Measurements from ENCODE around the gene UGP2.

Gene UGP2

GRCh38 chr2:63820969-63821368, 20.7 kb upstream of the UGP2 start:
- no peak for DNase-seq
- TF ChIP-seq POLR2A (IDR thresholded peaks at IDR 0.05; ENCODE audit: low read length) (no peak), GATA1 (IDR thresholded peaks at IDR 0.05; ENCODE audit: low read depth, low read length) (no peak)

- no peak for DNase-seq
- TF ChIP-seq POLR2A (IDR thresholded peaks at IDR 0.05; ENCODE audit: low read length) (no peak), GATA1 (IDR thresholded peaks at IDR 0.05; ENCODE audit: low read depth, low read length) (no peak)
These were observed 20.3 kb upstream of the UGP2 start for GRCh38 chr2:63821396-63821795.

- TF ChIP-seq POLR2A (IDR thresholded peaks at IDR 0.05; ENCODE audit: low read length) (no peak), GATA1 (IDR thresholded peaks at IDR 0.05; ENCODE audit: low read depth, low read length) (no peak)
- DNase-seq, result no peak
These were observed 19.2 kb upstream of the UGP2 start for GRCh38 chr2:63822478-63822877.

- DNase-seq, result peak; percentile 14 to 34
- no peak for TF ChIP-seq GATA1 (IDR thresholded peaks at IDR 0.05; ENCODE audit: low read depth, low read length)
- no peak for TF ChIP-seq POLR2A (IDR thresholded peaks at IDR 0.05; ENCODE audit: low read length)
These were observed 13.9 kb upstream of the UGP2 start for GRCh38 chr2:63827749-63828148.

- no peak for TF ChIP-seq POLR2A (IDR thresholded peaks at IDR 0.05; ENCODE audit: low read length)
- no peak for TF ChIP-seq GATA1 (IDR thresholded peaks at IDR 0.05; ENCODE audit: low read depth, low read length)
- DNase-seq, result no peak
These were observed 10.5 kb upstream of the UGP2 start for GRCh38 chr2:63831176-63831575.

- TF ChIP-seq POLR2A (IDR thresholded peaks at IDR 0.05; ENCODE audit: low read length) (no peak), GATA1 (IDR thresholded peaks at IDR 0.05; ENCODE audit: low read depth, low read length) (no peak)
- DNase-seq, result no peak
These were observed 7.3 kb upstream of the UGP2 start for GRCh38 chr2:63834401-63834800.

GRCh38 chr2:63837036-63837594, 4.6 kb upstream of the UGP2 start:
- no peak for DNase-seq
- TF ChIP-seq GATA1 (IDR thresholded peaks at IDR 0.05; ENCODE audit: low read depth, low read length), result no peak
- TF ChIP-seq POLR2A (IDR thresholded peaks at IDR 0.05; ENCODE audit: low read length), result no peak

GRCh38 chr2:63840081-63840784, 1.5 kb upstream of the UGP2 start:
- TF ChIP-seq POLR2A (IDR thresholded peaks at IDR 0.05; ENCODE audit: low read length) (no peak), GATA1 (IDR thresholded peaks at IDR 0.05; ENCODE audit: low read depth, low read length) (no peak)
- no peak for DNase-seq

- peak; percentile 98 for DNase-seq
- TF ChIP-seq POLR2A (IDR thresholded peaks at IDR 0.05; ENCODE audit: low read length) (peak; percentile 98), GATA1 (IDR thresholded peaks at IDR 0.05; ENCODE audit: low read depth, low read length) (no peak)
These were observed 877 bp upstream of the UGP2 start for GRCh38 chr2:63840785-63841253.

GRCh38 chr2:63842149-63843061, 709 bp downstream of the UGP2 start:
- peak; percentile 67 to 70 for DNase-seq
- TF ChIP-seq POLR2A (IDR thresholded peaks at IDR 0.05; ENCODE audit: low read length), result no peak
- no peak for TF ChIP-seq GATA1 (IDR thresholded peaks at IDR 0.05; ENCODE audit: low read depth, low read length)

GRCh38 chr2:63843093-63843492, 1.4 kb downstream of the UGP2 start:
- no peak for TF ChIP-seq POLR2A (IDR thresholded peaks at IDR 0.05; ENCODE audit: low read length)
- no peak for TF ChIP-seq GATA1 (IDR thresholded peaks at IDR 0.05; ENCODE audit: low read depth, low read length)
- DNase-seq, result peak in 1 of 2 experiments; percentile 27

- no peak for DNase-seq
- TF ChIP-seq POLR2A (IDR thresholded peaks at IDR 0.05; ENCODE audit: low read length) (no peak), GATA1 (IDR thresholded peaks at IDR 0.05; ENCODE audit: low read depth, low read length) (no peak)
These were observed 2.1 kb downstream of the UGP2 start for GRCh38 chr2:63843791-63844190.

- DNase-seq, result no peak
- TF ChIP-seq POLR2A (IDR thresholded peaks at IDR 0.05; ENCODE audit: low read length) (no peak), GATA1 (IDR thresholded peaks at IDR 0.05; ENCODE audit: low read depth, low read length) (no peak)
These were observed 2.9 kb downstream of the UGP2 start for GRCh38 chr2:63844616-63845015.

- TF ChIP-seq GATA1 (IDR thresholded peaks at IDR 0.05; ENCODE audit: low read depth, low read length) (no peak), POLR2A (IDR thresholded peaks at IDR 0.05; ENCODE audit: low read length) (no peak)
These were observed 4.2 kb downstream of the UGP2 start for GRCh38 chr2:63845866-63846265.

More at GRCh38 chr2:63845866-63846265, 4.2 kb downstream of the UGP2 start:
- no peak for DNase-seq

Measured in erythroblast (primary cell).